Activated B cell treated with CpG ODN at 0.5 μM for 24 hours (primary cell): ENCODE measurements around the gene DLGAP3. TPM values are rescaled to one million over a fixed set of nuclear protein-coding genes. Genes with fewer than 3 reads are reported as not detected.

ENCODE experiments used
- ATAC-seq: fragments of 200-7000 bp; cut with Tn5 transposase; one replicate; pipeline ENCODE4 v1.10.0; 2021; ENCODE audit warnings: low read depth, mild to moderate bottlenecking, moderate library complexity
- CTCF ChIA-PET: fragments of 350-600 bp; sonication (Branson Sonifier 250); formaldehyde crosslinking; loops from one replicate; lab custom pipeline; 2021; ENCODE audit warnings: antibody characterized with exemption; lab: Charles Lee
- POLR2A ChIA-PET: fragments of 350-600 bp; sonication (Branson Sonifier 250); formaldehyde crosslinking; loops from one replicate; lab custom pipeline; 2021; ENCODE audit warnings: antibody characterized with exemption; lab: Charles Lee
- DNase-seq: peaks from one replicate; pipeline ENCODE4 v3.0.0; 2022
- H3K27ac Mint-ChIP-seq: one replicate; pipeline ENCODE4 v1.8.0; 2020; ENCODE audit warnings: mixed read lengths
- H3K27me3 Mint-ChIP-seq: one replicate; pipeline ENCODE4 v1.8.0; 2021; ENCODE audit warnings: mixed read lengths
- H3K36me3 Mint-ChIP-seq: one replicate; pipeline ENCODE4 v1.8.0; 2021; ENCODE audit warnings: low read depth, mixed read lengths
- H3K4me1 Mint-ChIP-seq: one replicate; pipeline ENCODE4 v1.8.0; 2021; ENCODE audit warnings: mixed read lengths
- H3K4me3 Mint-ChIP-seq: one replicate; pipeline ENCODE4 v1.8.0; 2020; ENCODE audit warnings: mild to moderate bottlenecking, mixed read lengths
- H3K9me3 Mint-ChIP-seq: one replicate; pipeline ENCODE4 v1.8.0; 2020; ENCODE audit warnings: mixed read lengths
- intact Hi-C: fragments of 100-400 bp; cut with micrococcal nuclease; formaldehyde crosslinking; loops from one replicate; pipeline ENCODE4 v1.15.1; 2024
- total RNA-seq: library from RNA; stranded (reverse); gene quantifications from 2 replicates; pipeline ENCODE4 v1.2.3, GENCODE V29; 2022
- TF ChIP-seq, protein P1 (sequence below): fragments of 200-600 bp; IDR thresholded peaks from one replicate; pipeline ENCODE4 v1.8.0; 2022; ENCODE audit warnings: antibody characterized with exemption, mild to moderate bottlenecking

DLGAP3 gene
- total RNA-seq, 1 donor from 2014 or later: 6.0 TPM

DNA sequence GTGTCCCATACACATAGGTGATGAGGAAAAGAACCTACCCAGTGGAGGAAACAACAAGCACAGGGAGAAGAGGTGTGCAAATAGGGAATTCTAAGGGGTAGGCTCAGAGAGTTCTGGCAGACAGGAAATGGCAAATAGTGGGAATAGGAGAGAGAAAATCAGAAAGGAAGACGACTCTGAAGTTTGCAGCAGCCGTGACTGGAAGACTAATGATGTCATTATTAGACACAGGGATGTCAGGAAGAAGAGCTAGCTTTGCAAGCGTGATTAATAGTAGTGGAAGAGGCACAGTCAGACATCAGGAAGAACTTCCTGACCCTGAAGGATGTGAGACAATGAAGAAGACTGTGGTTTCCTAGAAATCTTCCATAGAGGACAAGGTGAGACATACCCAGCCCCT, 21.1 kb downstream of the DLGAP3 start:
- TF ChIP-seq, protein P1, sequence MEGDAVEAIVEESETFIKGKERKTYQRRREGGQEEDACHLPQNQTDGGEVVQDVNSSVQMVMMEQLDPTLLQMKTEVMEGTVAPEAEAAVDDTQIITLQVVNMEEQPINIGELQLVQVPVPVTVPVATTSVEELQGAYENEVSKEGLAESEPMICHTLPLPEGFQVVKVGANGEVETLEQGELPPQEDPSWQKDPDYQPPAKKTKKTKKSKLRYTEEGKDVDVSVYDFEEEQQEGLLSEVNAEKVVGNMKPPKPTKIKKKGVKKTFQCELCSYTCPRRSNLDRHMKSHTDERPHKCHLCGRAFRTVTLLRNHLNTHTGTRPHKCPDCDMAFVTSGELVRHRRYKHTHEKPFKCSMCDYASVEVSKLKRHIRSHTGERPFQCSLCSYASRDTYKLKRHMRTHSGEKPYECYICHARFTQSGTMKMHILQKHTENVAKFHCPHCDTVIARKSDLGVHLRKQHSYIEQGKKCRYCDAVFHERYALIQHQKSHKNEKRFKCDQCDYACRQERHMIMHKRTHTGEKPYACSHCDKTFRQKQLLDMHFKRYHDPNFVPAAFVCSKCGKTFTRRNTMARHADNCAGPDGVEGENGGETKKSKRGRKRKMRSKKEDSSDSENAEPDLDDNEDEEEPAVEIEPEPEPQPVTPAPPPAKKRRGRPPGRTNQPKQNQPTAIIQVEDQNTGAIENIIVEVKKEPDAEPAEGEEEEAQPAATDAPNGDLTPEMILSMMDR: no peak
- DNase-seq (no peak), ATAC-seq (no peak)
- Mint-ChIP-seq H3K9me3 (no peaks in the 10 kb centered on the region), H3K36me3 (no peaks in the 10 kb centered on the region), H3K4me3 (no peak overlapping the region), H3K27me3 (no peaks in the 10 kb centered on the region), H3K4me1 (no peaks in the 10 kb centered on the region), H3K27ac (no peak overlapping the region)
- POLR2A ChIA-PET: no interaction called here
- intact Hi-C loops: no loop called here
- CTCF ChIA-PET: no interaction called here

DNA sequence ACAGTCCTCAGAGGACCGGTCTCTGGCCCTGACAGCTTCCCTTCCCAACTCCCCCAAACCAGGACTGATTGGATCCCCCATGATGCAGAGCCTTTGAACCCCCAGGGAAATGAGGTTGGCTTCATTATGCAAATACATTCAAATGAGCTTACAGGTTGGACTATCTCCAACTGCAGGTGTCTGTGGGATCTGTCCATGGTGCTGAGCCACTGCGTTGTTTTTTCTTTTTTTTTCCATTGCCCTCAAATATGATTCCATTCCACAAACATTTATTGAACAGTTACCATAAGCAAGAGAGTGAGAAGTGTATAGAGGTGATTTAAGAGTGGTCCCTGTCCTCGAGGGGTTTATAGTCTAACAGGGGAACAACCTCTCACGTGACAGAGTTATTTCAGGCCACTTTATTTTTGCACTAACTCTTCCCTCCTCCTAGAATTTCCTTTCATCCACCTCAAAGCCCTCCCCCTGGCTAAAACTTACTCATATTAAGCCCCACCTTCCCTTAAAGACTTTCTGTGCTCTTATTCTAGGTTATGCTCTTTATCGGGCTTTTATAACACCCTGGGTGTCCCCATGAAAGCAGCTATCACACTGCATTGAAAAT, 21.9 kb downstream of the DLGAP3 start:
- POLR2A ChIA-PET: no interaction called here
- TF ChIP-seq, protein P1: no peak
- H3K27ac Mint-ChIP-seq: no peak overlapping the region
- no peaks in the 10 kb centered on the region for H3K9me3 Mint-ChIP-seq
- no peaks in the 10 kb centered on the region for H3K36me3 Mint-ChIP-seq
- ATAC-seq: no peak
- intact Hi-C loops: no loop called here
- no peak for DNase-seq
- H3K27me3 Mint-ChIP-seq: no peaks in the 10 kb centered on the region
- H3K4me1 Mint-ChIP-seq: no peaks in the 10 kb centered on the region
- CTCF ChIA-PET: no interaction called here
- H3K4me3 Mint-ChIP-seq: no peak overlapping the region

DNA sequence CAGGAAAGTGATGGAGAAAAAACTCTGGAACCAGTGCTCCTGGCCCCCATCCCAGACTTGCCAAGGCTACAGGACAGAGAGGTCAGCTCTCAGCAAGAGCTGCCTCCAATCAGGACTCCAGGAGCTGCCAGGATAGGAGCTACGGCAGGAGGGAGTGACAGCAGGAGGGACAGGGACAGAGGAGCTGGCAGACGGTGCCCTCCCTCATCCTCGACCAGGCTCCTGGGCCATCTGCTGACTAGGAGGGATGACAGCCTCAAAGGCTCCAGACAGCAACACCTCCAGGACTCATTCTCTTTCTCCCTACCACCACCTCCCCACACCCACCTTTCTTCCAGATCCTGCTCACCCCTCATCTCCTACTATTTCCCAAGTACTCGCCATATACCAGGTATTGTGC, 22.7 kb downstream of the DLGAP3 start:
- TF ChIP-seq, protein P1: no peak
- Mint-ChIP-seq H3K27ac (no peak overlapping the region), H3K4me1 (no peaks in the 10 kb centered on the region), H3K4me3 (no peak overlapping the region), H3K36me3 (no peaks in the 10 kb centered on the region), H3K9me3 (no peaks in the 10 kb centered on the region), H3K27me3 (peaks cover 4% of the 10 kb centered on the region)
- no peak for ATAC-seq
- ChIA-PET CTCF (no interaction called here), POLR2A (no interaction called here)
- intact Hi-C loops: no loop called here
- no peak for DNase-seq

DNA sequence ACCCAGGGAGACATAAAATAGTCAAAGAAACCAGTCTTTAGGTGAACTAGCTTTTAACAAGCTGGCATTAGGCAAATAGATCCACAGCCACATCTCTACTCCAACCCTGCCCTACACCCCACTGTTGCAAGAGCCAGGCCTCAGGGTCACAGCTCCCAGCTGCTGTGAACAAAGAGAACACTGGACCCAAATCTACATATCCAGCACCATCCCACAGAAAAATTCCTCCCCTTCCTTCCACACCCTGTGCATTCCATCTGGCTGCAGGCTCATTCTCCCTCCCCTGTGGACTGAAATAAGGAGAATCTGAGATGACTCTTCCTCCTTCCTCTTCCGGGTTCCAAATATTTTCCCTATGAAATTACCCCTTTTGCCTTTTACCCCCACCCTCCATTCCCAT, 23.2 kb downstream of the DLGAP3 start:
- no peak for DNase-seq
- Mint-ChIP-seq H3K4me1 (no peaks in the 10 kb centered on the region), H3K36me3 (no peaks in the 10 kb centered on the region), H3K4me3 (no peak overlapping the region), H3K27me3 (peaks cover 7% of the 10 kb centered on the region), H3K27ac (no peak overlapping the region), H3K9me3 (no peaks in the 10 kb centered on the region)
- TF ChIP-seq, protein P1: no peak
- intact Hi-C loops: no loop called here
- CTCF ChIA-PET: no interaction called here
- ATAC-seq: no peak
- POLR2A ChIA-PET: no interaction called here

DNA sequence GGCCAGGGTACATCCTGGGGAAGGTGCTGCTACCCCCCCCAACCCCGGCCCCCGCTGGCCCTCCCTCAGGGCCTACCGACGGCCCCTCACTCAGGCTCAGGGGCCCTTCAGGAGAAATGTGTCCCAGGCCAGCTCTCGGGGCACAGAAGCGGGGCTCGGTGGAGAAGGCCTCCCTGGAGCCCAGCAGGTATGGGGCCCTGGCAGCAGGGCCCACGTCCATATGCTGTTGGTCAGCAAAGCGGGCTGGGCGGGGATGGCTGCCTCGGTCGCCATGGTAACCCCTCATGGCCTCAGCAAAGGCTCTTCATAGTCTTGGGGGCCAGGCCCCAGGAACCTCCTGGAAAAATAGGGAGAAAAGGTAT, 24.4 kb downstream of the DLGAP3 start:
- Mint-ChIP-seq H3K4me1 (no peaks in the 10 kb centered on the region), H3K9me3 (no peaks in the 10 kb centered on the region), H3K36me3 (no peaks in the 10 kb centered on the region), H3K27me3 (peaks cover 7% of the 10 kb centered on the region), H3K27ac (no peak overlapping the region), H3K4me3 (no peak overlapping the region)
- no peak for ATAC-seq
- CTCF ChIA-PET: no interaction called here
- POLR2A ChIA-PET: no interaction called here
- TF ChIP-seq, protein P1: no peak
- intact Hi-C loops: no loop called here
- DNase-seq: no peak
